Measurements from ENCODE around the gene PPP1R36. TPM values are rescaled to one million over a fixed set of nuclear protein-coding genes. Genes with fewer than 3 reads are reported as not detected.

PPP1R36 gene
- polyA plus RNA-seq, 3 donors: 0.38 TPM; not detected in 2

GRCh38 chr14:64598404-64598803, 48.6 kb downstream of the PPP1R36 start:
- Histone ChIP-seq H3K4me1 (ENCODE audit: control insufficient read depth in 1 of 2, insufficient read depth in 2 of 2, low read length in 2 of 2) (no peaks in the 10 kb centered on the region), H3K4me2 (replicated peaks; ENCODE audit: extremely low read depth, low read length, poor library complexity, severe bottlenecking) (no peak overlapping the region), H2AFZ (ENCODE audit: insufficient read depth, low read depth, low read length, poor library complexity, severe bottlenecking) (no peak overlapping the region), H3K27me3 (ENCODE audit: control insufficient read depth in 2 of 2, insufficient read depth in 2 of 2, low read length in 2 of 2) (peaks cover 3 to 6% of the 10 kb centered on the region in 2 donors), H3K4me3 (replicated peaks in 1 of 3; ENCODE audit: low read depth in 2 of 3, low read length in 3 of 3) (no peak overlapping the region), H3K9ac (ENCODE audit: insufficient read depth, low read length, poor library complexity, severe bottlenecking) (no peak overlapping the region), H3K9me3 (replicated peaks in 1 of 2; ENCODE audit: control insufficient read depth in 1 of 2, insufficient read depth in 1 of 2, low read length in 2 of 2) (no peaks in the 10 kb centered on the region), H4K20me1 (ENCODE audit: insufficient read depth, low read length) (no peaks in the 10 kb centered on the region), H3K27ac (ENCODE audit: low read depth in 1 of 2, low read length in 2 of 2) (no peak overlapping the region), H3K36me3 (replicated peaks in 1 of 2; ENCODE audit: control insufficient read depth in 1 of 2, insufficient read depth in 2 of 2, low read length in 2 of 2) (no peaks in the 10 kb centered on the region), H3K79me2 (ENCODE audit: insufficient read depth, low read length) (no peaks in the 10 kb centered on the region)
- Mint-ChIP-seq H3K27ac (no peak overlapping the region), H3K9me3 (peaks cover 0 to 9% (median 6%) of the 10 kb centered on the region in 7 donors), H3K27me3 (ENCODE audit: low read depth in 3 of 3) (peaks cover 7 to 27% (median 9%) of the 10 kb centered on the region in 3 donors), H3K36me3 (no peaks in the 10 kb centered on the region), H3K4me1 (peaks cover 3% of the 10 kb centered on the region), H3K4me3 (no peak overlapping the region)
- intact Hi-C loops (cut with micrococcal nuclease): no loop called here
- no peak for DNase-seq
- 68% methylated on average over 4 of the region's 4 CpGs for WGBS (ENCODE audit: insufficient coverage)
- TF ChIP-seq, protein P1, sequence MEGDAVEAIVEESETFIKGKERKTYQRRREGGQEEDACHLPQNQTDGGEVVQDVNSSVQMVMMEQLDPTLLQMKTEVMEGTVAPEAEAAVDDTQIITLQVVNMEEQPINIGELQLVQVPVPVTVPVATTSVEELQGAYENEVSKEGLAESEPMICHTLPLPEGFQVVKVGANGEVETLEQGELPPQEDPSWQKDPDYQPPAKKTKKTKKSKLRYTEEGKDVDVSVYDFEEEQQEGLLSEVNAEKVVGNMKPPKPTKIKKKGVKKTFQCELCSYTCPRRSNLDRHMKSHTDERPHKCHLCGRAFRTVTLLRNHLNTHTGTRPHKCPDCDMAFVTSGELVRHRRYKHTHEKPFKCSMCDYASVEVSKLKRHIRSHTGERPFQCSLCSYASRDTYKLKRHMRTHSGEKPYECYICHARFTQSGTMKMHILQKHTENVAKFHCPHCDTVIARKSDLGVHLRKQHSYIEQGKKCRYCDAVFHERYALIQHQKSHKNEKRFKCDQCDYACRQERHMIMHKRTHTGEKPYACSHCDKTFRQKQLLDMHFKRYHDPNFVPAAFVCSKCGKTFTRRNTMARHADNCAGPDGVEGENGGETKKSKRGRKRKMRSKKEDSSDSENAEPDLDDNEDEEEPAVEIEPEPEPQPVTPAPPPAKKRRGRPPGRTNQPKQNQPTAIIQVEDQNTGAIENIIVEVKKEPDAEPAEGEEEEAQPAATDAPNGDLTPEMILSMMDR (IDR thresholded peaks at IDR 0.05): no peak

DNA sequence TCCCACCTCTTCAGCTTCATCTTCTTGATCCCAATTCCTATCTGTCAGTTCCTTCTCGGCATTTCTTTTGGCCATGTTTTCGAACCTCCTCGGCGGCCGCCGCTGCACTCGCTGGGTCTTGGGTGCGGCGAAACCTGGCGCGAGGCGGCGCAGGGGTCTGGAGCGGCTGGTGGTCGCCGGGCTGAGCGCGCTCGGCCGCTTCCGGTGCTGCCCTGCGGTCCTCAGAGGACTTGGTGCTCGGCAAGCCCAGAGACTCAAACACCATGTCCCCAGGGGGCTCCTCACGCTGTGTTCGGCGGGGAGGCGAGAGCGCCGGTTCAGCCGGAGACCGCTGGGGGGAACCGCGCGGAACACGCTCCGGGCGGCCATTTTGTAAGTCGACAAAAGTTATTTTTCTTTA, 51.8 kb downstream of the PPP1R36 start:
- Histone ChIP-seq H3K4me3 (replicated peaks in 1 of 3; ENCODE audit: low read depth in 2 of 3, low read length in 3 of 3) (no peak overlapping the region), H2AFZ (ENCODE audit: insufficient read depth, low read depth, low read length, poor library complexity, severe bottlenecking) (peak overlapping the region; percentile 21), H3K4me2 (replicated peaks; ENCODE audit: extremely low read depth, low read length, poor library complexity, severe bottlenecking) (no peak overlapping the region), H3K9me3 (replicated peaks in 1 of 2; ENCODE audit: control insufficient read depth in 1 of 2, insufficient read depth in 1 of 2, low read length in 2 of 2) (no peaks in the 10 kb centered on the region), H3K4me1 (ENCODE audit: control insufficient read depth in 1 of 2, insufficient read depth in 2 of 2, low read length in 2 of 2) (no peaks in the 10 kb centered on the region), H4K20me1 (ENCODE audit: insufficient read depth, low read length) (no peaks in the 10 kb centered on the region), H3K79me2 (ENCODE audit: insufficient read depth, low read length) (no peaks in the 10 kb centered on the region), H3K27ac (ENCODE audit: low read depth in 1 of 2, low read length in 2 of 2) (no peak overlapping the region), H3K9ac (ENCODE audit: insufficient read depth, low read length, poor library complexity, severe bottlenecking) (no peak overlapping the region), H3K27me3 (ENCODE audit: control insufficient read depth in 2 of 2, insufficient read depth in 2 of 2, low read length in 2 of 2) (peaks cover 3 to 6% of the 10 kb centered on the region in 2 donors), H3K36me3 (replicated peaks in 1 of 2; ENCODE audit: control insufficient read depth in 1 of 2, insufficient read depth in 2 of 2, low read length in 2 of 2) (no peaks in the 10 kb centered on the region)
- 49% methylated on average over 37 of the region's 38 CpGs for WGBS (ENCODE audit: insufficient coverage)
- Mint-ChIP-seq H3K36me3 (no peaks in the 10 kb centered on the region), H3K9me3 (peaks cover 0 to 9% (median 6%) of the 10 kb centered on the region in 7 donors), H3K27ac (no peak overlapping the region), H3K4me1 (peaks cover 3% of the 10 kb centered on the region), H3K27me3 (ENCODE audit: low read depth in 3 of 3) (peaks cover 12 to 30% (median 14%) of the 10 kb centered on the region in 3 donors), H3K4me3 (no peak overlapping the region)
- no peak for DNase-seq
- TF ChIP-seq, protein P1 (IDR thresholded peaks at IDR 0.05): no peak
- intact Hi-C loops (cut with micrococcal nuclease): no loop called here
